HepG2 (cell line): ENCODE results near the gene DEFB121. TPM values are rescaled to one million over a fixed set of nuclear protein-coding genes. Genes with fewer than 3 reads are reported as not detected.

Source experiments
- ATF1 ChIP-seq: IDR thresholded peaks from 2 replicates; pipeline ENCODE4 v1.6.1; 2016; ENCODE audit warnings: mild to moderate bottlenecking, control low read depth
- CC2D1A ChIP-seq: sonication (generic); formaldehyde crosslinking; IDR thresholded peaks from 2 replicates; pipeline ENCODE4 v1.8.1; 2023; ENCODE audit warnings: mild to moderate bottlenecking, missing genetic modification reagents
- GATAD2A ChIP-seq: IDR thresholded peaks from 2 replicates; pipeline ENCODE4 v1.6.1; 2016
- KLF6 ChIP-seq: IDR thresholded peaks from 2 replicates; pipeline ENCODE4 v1.8.0; 2016; ENCODE audit warnings: missing biosample characterization, missing genetic modification reagents
- NCOR1 ChIP-seq: fragments of 200-600 bp; sonication (generic); IDR thresholded peaks from 2 replicates; pipeline ENCODE4 v1.7.0; 2017; ENCODE audit warnings: antibody characterized with exemption, low read length, borderline replicate concordance
- RBFOX2 ChIP-seq: fragments of 200-400 bp; formaldehyde crosslinking; IDR thresholded peaks from 2 replicates; pipeline ENCODE4 v1.6.1; 2017; ENCODE audit warnings: low read depth, mild to moderate bottlenecking, low read length
- RELA ChIP-seq: sonication (generic); formaldehyde crosslinking; IDR thresholded peaks from 2 replicates; pipeline ENCODE4 v1.4.0; 2020; ENCODE audit warnings: missing genetic modification reagents
- TFAP4 ChIP-seq: sonication (generic); IDR thresholded peaks from 2 replicates; pipeline ENCODE4 v1.6.1; 2016; ENCODE audit warnings: low read depth, borderline replicate concordance
- ZHX2 ChIP-seq, 2 experiments: sonication (generic) in 1 of 2; formaldehyde crosslinking in 1 of 2; IDR thresholded peaks; 2 replicates each; pipeline versions ENCODE4 v1.6.1 to v1.9.0; 2014 to 2022; ENCODE audit warnings: antibody characterized with exemption in 1 of 2, borderline replicate concordance in 1 of 2, inconsistent platforms in 1 of 2, low read depth in 1 of 2, missing genetic modification reagents in 1 of 2
- ZNF275 ChIP-seq: sonication (generic); formaldehyde crosslinking; IDR thresholded peaks from 2 replicates; pipeline ENCODE4 v1.8.0; 2022; ENCODE audit warnings: missing genetic modification reagents, mild to moderate bottlenecking, inconsistent platforms, borderline replicate concordance
- ZNF292 ChIP-seq: sonication (generic); formaldehyde crosslinking; IDR thresholded peaks from 2 replicates; pipeline ENCODE4 v1.8.1; 2022; ENCODE audit warnings: mild to moderate bottlenecking, low read depth, missing genetic modification reagents, borderline replicate concordance
- ZNF674 ChIP-seq: sonication (generic); formaldehyde crosslinking; IDR thresholded peaks from 2 replicates; pipeline ENCODE4 v1.5.0; 2020; ENCODE audit warnings: low read depth, mild to moderate bottlenecking, missing genetic modification reagents
- ZNF7 ChIP-seq: IDR thresholded peaks from 2 replicates; pipeline ENCODE4 v1.6.1; 2016; ENCODE audit warnings: missing biosample characterization, missing genetic modification reagents
- polyA plus RNA-seq, 8 experiments: library from polyadenylated mRNA; depleted of rRNA in 3 of 8; stranded (reverse) in 7 of 8; unstranded in 1 of 8; fragments of >200 nt; fragmentation: Illumina TruSeq in 4 of 8; extraction: Trizol in 4 of 8; gene quantifications; 2 replicates each; pipeline versions ENCODE4 v1.2.1 to v1.2.3, GENCODE V29; 2011 to 2016; ENCODE audit warnings: low read depth in 4 of 8, missing spikeins in 1 of 8, mixed read lengths in 1 of 8; ENCODE audit not compliant: insufficient read depth in 1 of 8
- total RNA-seq, 5 experiments: library from RNA; depleted of rRNA; stranded (reverse); fragments of >200 nt; fragmentation: Illumina TruSeq; extraction: Trizol; gene quantifications; 2 replicates each; pipeline ENCODE4 v1.2.3, GENCODE V29; 2016; ENCODE audit warnings: low read depth in 1 of 5
- TF ChIP-seq, protein P1 (sequence below): IDR thresholded peaks from 2 replicates; pipeline ENCODE4 v1.4.0; 2020; ENCODE audit warnings: mild to moderate bottlenecking, missing genetic modification reagents
- TF ChIP-seq, protein P2 (sequence below): sonication (generic); formaldehyde crosslinking; IDR thresholded peaks from 2 replicates; pipeline ENCODE4 v1.8.0; 2023; ENCODE audit warnings: mild to moderate bottlenecking, missing genetic modification reagents

Gene DEFB121
- total and polyA plus RNA-seq, 2 of the 13 experiments (the other 11 are each of a cell fraction or from before 2014, with no cell fraction given) = not detected

DNA sequence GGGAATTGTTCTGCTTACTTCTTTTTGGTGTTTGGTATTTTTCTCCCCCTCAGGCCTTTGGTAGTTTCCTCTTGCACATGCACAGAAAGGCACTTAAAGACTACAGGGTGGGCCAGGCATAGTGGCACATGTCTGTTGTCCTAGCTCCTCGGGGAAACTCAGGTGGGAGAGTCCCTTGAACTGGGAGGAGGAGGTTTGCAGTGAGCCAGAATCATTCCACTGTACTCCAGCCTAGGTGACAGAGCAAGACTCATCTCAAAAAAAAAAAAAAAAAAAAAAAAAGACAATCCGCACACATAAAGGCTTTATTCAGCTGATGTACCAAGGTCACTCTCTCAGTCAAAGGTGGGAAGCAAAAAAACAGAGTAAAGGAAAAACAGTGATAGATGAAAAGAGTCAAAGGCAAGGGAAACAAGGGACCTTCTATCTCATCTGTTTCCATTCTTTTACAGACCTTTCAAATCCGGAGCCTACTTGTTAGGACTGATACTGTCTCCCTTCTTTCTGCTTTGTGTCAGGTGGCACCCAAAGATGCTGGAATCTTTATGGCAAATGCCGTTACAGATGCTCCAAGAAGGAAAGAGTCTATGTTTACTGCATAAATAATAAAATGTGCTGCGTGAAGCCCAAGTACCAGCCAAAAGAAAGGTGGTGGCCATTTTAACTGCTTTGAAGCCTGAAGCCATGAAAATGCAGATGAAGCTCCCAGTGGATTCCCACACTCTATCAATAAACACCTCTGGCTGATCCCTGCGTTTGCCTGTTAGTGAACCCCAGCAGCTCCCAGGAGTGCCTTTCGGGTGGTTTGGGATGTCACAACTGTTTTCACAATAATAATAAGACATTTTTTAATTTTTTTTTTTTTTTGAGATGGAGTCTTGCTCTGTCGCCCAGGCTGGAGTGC, 43.7 kb upstream of the DEFB121 start (continued):
- TF ChIP-seq ZHX2 (IDR thresholded peaks at IDR 0.05; ENCODE audit: low read depth) (no peak), ZHX2 (CRISPR knock-in tag; IDR thresholded peaks at IDR 0.05; ENCODE audit: borderline replicate concordance) (no peak), CC2D1A (CRISPR knock-in tag) (no peak), ZNF275 (no peak), GATAD2A (CRISPR knock-in tag) (0 out of 2 replicates have a peak, but pooled peaks have one; percentile 18), TFAP4 (peak; percentile 62; the same call in 1 of the 2 replicates), ZNF674 (no peak), ZNF7 (CRISPR knock-in tag) (no peak), KLF6 (no peak), ZNF292 (CRISPR knock-in tag) (peak; percentile 64; the same call in 1 of the 2 replicates), NCOR1 (no peak), RBFOX2 (peak; percentile 51; the same call in 1 of the 2 replicates), ATF1 (CRISPR knock-in tag) (peak; percentile 38; the same call in 1 of the 2 replicates), RELA (CRISPR knock-in tag) (no peak)
- TF ChIP-seq, protein P1, sequence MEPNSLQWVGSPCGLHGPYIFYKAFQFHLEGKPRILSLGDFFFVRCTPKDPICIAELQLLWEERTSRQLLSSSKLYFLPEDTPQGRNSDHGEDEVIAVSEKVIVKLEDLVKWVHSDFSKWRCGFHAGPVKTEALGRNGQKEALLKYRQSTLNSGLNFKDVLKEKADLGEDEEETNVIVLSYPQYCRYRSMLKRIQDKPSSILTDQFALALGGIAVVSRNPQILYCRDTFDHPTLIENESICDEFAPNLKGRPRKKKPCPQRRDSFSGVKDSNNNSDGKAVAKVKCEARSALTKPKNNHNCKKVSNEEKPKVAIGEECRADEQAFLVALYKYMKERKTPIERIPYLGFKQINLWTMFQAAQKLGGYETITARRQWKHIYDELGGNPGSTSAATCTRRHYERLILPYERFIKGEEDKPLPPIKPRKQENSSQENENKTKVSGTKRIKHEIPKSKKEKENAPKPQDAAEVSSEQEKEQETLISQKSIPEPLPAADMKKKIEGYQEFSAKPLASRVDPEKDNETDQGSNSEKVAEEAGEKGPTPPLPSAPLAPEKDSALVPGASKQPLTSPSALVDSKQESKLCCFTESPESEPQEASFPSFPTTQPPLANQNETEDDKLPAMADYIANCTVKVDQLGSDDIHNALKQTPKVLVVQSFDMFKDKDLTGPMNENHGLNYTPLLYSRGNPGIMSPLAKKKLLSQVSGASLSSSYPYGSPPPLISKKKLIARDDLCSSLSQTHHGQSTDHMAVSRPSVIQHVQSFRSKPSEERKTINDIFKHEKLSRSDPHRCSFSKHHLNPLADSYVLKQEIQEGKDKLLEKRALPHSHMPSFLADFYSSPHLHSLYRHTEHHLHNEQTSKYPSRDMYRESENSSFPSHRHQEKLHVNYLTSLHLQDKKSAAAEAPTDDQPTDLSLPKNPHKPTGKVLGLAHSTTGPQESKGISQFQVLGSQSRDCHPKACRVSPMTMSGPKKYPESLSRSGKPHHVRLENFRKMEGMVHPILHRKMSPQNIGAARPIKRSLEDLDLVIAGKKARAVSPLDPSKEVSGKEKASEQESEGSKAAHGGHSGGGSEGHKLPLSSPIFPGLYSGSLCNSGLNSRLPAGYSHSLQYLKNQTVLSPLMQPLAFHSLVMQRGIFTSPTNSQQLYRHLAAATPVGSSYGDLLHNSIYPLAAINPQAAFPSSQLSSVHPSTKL (CRISPR knock-in tag) = peak; percentile 50; the same call in 1 of the 2 replicates
- TF ChIP-seq, protein P2, sequence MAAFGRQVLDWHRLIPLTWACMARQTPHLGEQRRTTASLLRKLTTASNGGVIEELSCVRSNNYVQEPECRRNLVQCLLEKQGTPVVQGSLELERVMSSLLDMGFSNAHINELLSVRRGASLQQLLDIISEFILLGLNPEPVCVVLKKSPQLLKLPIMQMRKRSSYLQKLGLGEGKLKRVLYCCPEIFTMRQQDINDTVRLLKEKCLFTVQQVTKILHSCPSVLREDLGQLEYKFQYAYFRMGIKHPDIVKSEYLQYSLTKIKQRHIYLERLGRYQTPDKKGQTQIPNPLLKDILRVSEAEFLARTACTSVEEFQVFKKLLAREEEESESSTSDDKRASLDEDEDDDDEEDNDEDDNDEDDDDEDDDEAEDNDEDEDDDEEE (CRISPR knock-in tag) = no peak
